ENCODE data around the gene NDUFAB1. TPM values are rescaled to one million over a fixed set of nuclear protein-coding genes. Genes with fewer than 3 reads are reported as not detected.

Gene NDUFAB1
- total RNA-seq, 4 donors from 2014 or later = 48.0 to 161 (median 59.0) TPM

DNA sequence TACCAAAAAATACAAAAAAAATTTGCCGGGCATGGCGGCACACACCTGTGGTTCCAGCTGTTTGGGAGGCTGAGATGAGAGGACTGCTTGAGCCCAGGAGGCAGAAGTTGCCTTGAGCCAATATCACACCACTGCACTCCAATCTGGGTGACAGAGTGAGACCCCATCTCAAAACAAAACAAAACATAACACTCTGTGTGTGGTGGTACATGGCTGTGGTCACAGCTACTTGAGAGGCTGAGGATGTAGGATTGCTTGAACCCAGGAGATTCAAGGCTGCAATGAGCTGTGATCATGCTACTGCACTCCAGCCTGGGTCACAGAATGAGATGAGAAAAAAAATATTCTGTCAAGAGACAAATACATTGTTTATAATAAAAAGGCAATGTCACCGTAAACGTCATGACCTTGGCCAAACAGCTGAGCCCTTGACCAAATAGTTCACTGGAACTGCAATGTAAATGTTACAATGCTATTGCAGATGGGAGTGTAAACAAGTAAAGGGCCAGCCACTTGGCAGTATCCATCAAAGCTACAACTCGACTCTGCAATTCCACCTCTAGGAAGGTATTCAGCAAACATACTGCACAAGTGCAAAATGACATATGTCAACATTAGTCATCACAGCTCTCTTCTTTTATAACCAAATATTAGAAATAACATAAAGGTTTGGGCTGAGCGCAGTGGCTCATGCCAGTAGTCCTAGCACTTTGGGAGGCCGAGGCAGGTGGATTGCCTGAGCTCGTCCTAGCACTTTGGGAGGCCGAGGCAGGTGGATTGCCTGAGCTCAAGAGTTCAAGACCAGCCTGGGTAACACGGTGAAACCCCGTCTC is 55.9 kb downstream of the NDUFAB1 start:
- intact Hi-C loops (cut with DNase I; ENCODE audit: low total_unique reads) = no loop called here
- no peak for TF ChIP-seq POLR2A (IDR thresholded peaks at IDR 0.05)
- TF ChIP-seq, protein P1, sequence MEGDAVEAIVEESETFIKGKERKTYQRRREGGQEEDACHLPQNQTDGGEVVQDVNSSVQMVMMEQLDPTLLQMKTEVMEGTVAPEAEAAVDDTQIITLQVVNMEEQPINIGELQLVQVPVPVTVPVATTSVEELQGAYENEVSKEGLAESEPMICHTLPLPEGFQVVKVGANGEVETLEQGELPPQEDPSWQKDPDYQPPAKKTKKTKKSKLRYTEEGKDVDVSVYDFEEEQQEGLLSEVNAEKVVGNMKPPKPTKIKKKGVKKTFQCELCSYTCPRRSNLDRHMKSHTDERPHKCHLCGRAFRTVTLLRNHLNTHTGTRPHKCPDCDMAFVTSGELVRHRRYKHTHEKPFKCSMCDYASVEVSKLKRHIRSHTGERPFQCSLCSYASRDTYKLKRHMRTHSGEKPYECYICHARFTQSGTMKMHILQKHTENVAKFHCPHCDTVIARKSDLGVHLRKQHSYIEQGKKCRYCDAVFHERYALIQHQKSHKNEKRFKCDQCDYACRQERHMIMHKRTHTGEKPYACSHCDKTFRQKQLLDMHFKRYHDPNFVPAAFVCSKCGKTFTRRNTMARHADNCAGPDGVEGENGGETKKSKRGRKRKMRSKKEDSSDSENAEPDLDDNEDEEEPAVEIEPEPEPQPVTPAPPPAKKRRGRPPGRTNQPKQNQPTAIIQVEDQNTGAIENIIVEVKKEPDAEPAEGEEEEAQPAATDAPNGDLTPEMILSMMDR (IDR thresholded peaks at IDR 0.05) = no peak
- Histone ChIP-seq H3K27me3 (no peaks in the 10 kb centered on the region), H3K4me3 (no peak overlapping the region), H3K36me3 (no peaks in the 10 kb centered on the region), H3K4me1 (no peaks in the 10 kb centered on the region), H3K27ac (no peak overlapping the region), H3K9me3 (no peaks in the 10 kb centered on the region)
- DNase-seq = no peak

DNA sequence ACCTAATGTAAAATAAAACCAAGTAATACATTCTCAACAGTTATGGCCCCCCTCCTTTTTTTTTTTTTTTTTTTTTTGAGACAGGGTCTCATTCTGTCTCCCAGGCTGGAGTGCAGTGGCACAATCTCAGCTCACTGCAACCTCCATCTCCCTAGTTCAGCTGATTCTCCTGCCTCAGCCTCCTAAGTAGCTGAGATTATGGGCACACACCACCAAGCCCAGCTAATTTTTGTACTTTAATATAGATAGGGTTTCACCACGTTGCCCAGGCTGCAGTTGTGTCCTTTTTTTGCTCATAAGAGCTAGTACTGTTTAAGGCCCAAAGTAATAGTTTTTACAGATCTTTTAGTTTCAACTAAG is 57.2 kb downstream of the NDUFAB1 start:
- Histone ChIP-seq H3K27me3 (no peaks in the 10 kb centered on the region), H3K9me3 (no peaks in the 10 kb centered on the region), H3K4me1 (no peaks in the 10 kb centered on the region), H3K4me3 (no peak overlapping the region), H3K27ac (no peak overlapping the region), H3K36me3 (no peaks in the 10 kb centered on the region)
- TF ChIP-seq, protein P1 (IDR thresholded peaks at IDR 0.05) = no peak
- TF ChIP-seq POLR2A (IDR thresholded peaks at IDR 0.05) = no peak
- no peak for DNase-seq
- intact Hi-C loops (cut with DNase I; ENCODE audit: low total_unique reads) = no loop called here

DNA sequence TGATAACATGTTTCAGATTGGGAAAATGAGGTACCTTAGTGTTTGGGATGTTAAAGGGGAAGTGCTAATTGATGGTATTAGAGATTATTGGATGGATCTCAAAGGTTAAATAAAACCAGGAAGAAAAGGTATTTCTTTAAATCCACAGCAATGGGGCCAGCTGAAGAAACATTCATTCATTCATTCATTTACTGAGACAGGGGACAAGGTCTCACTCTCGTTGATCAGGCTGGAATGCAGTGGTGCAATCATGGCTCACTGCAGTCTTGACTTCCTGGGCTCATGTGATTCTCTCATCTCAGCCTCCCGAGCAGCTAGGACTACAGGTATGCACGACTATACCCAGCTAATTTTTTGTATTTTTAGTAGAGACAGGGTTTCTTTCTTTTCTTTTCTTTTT is 58.7 kb downstream of the NDUFAB1 start:
- H3K27ac ChIP-seq = no peak overlapping the region
- intact Hi-C loops (cut with DNase I; ENCODE audit: low total_unique reads) = no loop called here

DNA sequence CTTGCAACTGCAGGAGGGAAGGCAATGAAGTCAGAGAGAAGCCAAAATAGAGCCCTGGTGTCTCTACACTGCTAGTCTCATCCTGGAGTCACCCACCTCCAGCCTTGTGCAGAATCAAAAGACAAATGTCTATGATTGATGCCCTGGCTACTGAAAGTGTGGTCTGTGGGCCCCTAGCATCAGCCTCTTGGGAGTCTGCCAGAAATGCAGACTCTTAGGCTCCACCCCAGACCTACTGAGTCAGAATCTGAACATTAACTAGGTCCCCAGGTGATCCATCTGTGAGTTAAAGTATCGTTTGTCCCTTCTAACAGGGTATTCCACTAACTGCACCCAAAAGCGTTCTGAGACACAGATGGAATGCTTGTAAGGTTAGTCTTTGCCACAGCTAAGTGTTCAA is 60.2 kb downstream of the NDUFAB1 start:
- Histone ChIP-seq H3K4me1 (no peaks in the 10 kb centered on the region), H3K36me3 (no peaks in the 10 kb centered on the region), H3K27ac (no peak overlapping the region), H3K9me3 (no peaks in the 10 kb centered on the region), H3K4me3 (no peak overlapping the region), H3K27me3 (no peaks in the 10 kb centered on the region)
- no peak for DNase-seq
- no peak for TF ChIP-seq POLR2A (IDR thresholded peaks at IDR 0.05)
- TF ChIP-seq, protein P1 (IDR thresholded peaks at IDR 0.05) = no peak
- intact Hi-C loops (cut with DNase I; ENCODE audit: low total_unique reads) = no loop called here

More for the DNA sequence above, 58.7 kb downstream of the NDUFAB1 start:
- H3K4me1 ChIP-seq = no peaks in the 10 kb centered on the region
- H3K4me3 ChIP-seq = no peak overlapping the region
- no peak for DNase-seq
- H3K36me3 ChIP-seq = no peaks in the 10 kb centered on the region
- TF ChIP-seq POLR2A (IDR thresholded peaks at IDR 0.05) = no peak
- TF ChIP-seq, protein P1 (IDR thresholded peaks at IDR 0.05) = no peak
- H3K27me3 ChIP-seq = no peaks in the 10 kb centered on the region
- no peaks in the 10 kb centered on the region for H3K9me3 ChIP-seq
